Gastrocnemius medialis (tissue), 4 donors: ENCODE measurements around the gene TBL1X. TPM values are rescaled to one million over a fixed set of nuclear protein-coding genes. Genes with fewer than 3 reads are reported as not detected.

Source experiments
- ATAC-seq, 2 donors: fragments of 150-250 bp; one replicate each; pipeline ENCODE4 v1.9.1; 2016
- DNase-seq, 2 donors: peaks; one replicate each; pipeline ENCODE4 v3.0.0-alpha.2; 2019
- H3K27ac ChIP-seq, 4 donors: fragments of 200-600 bp; sonication (generic); 1 replicate in 1 of 4; 2 replicates in 3 of 4; pipeline ENCODE4 v1.5.1; 2016 to 2018; ENCODE audit warnings: mild to moderate bottlenecking in 2 of 4, moderate library complexity in 1 of 4
- H3K27me3 ChIP-seq, 3 donors: fragments of 200-600 bp; sonication (generic) in 2 of 3; 1 replicate in 1 of 3; 2 replicates in 2 of 3; pipeline versions ENCODE4 v1.5.1 to v1.6.0; 2016 to 2019; ENCODE audit warnings: mild to moderate bottlenecking in 1 of 3, moderate library complexity in 1 of 3
- H3K36me3 ChIP-seq, 2 donors: fragments of 200-600 bp; sonication (generic) in 1 of 2; one replicate each; pipeline ENCODE4 v1.5.1; 2017 to 2018
- H3K4me1 ChIP-seq, 2 donors: fragments of 200-600 bp; sonication (generic) in 1 of 2; one replicate each; pipeline ENCODE4 v1.5.1; 2016 to 2017; ENCODE audit warnings: mild to moderate bottlenecking in 2 of 2
- H3K4me3 ChIP-seq, 4 donors: fragments of 200-600 bp; sonication (generic) in 3 of 4; 1 replicate in 1 of 4; 2 replicates in 3 of 4; pipeline ENCODE4 v1.5.1; 2016 to 2019; ENCODE audit warnings: mild to moderate bottlenecking in 2 of 4
- H3K9me3 ChIP-seq, 3 donors: fragments of 200-600 bp; sonication (generic) in 2 of 3; 1 replicate in 1 of 3; 2 replicates in 2 of 3; pipeline ENCODE4 v1.5.1; 2016 to 2019
- CTCF ChIP-seq, 5 experiments: fragments of 450-650 bp in 3 of 5; fragments of 200-600 bp in 2 of 5; sonication (generic) in 2 of 5; IDR thresholded peaks in 4 of 5; conservative IDR thresholded peaks in 1 of 5; 1 replicate in 4 of 5; 2 replicates in 1 of 5; pipeline ENCODE4 v1.5.1; 2016 to 2019; ENCODE audit warnings: antibody characterized with exemption in 5 of 5, mild to moderate bottlenecking in 3 of 5, moderate library complexity in 3 of 5
- POLR2A ChIP-seq, 2 donors: fragments of 450-650 bp; IDR thresholded peaks; one replicate each; pipeline ENCODE4 v1.6.1; 2017; ENCODE audit warnings: antibody characterized with exemption in 2 of 2, mild to moderate bottlenecking in 2 of 2, moderate library complexity in 2 of 2
- in situ Hi-C, 4 donors: fragments of 200-750 bp; cut with MboI; loops; one replicate each; pipeline versions ENCODE4 v1.15.0 to v1.8.0; 2017; ENCODE audit warnings: low sequenced_read_pairs in 4 of 4
- intact Hi-C: fragments of 100-400 bp; cut with DNase I; formaldehyde crosslinking; loops from one replicate; pipeline ENCODE4 v1.15.1; 2023; ENCODE audit warnings: low total_unique reads
- total RNA-seq, 4 donors: library from RNA; depleted of rRNA; stranded (reverse); fragments of >200 nt; gene quantifications; one replicate each; pipeline versions ENCODE4 v1.1.0 to v1.2.3, GENCODE V29; 2016

Gene TBL1X
- total RNA-seq, 4 donors from 2014 or later = 6.7 to 16.8 (median 8.0) TPM

- intact Hi-C loops = no loop called here
- in situ Hi-C loops = no loop called here
These were observed 23.7 kb downstream of the TBL1X start for GRCh38 chrX:9488586-9488985.

GRCh38 chrX:9489234-9489633 lies 24.4 kb downstream of the TBL1X start:
- in situ Hi-C loops = no loop called here
- DNase-seq = no peak
- intact Hi-C loops = no loop called here
- no peak for ATAC-seq
- no peaks in the 10 kb centered on the region for H3K9me3 ChIP-seq
- H3K27ac ChIP-seq = no peak overlapping the region
- no peak overlapping the region for H3K4me3 ChIP-seq
- H3K4me1 ChIP-seq = peaks cover 5% of the 10 kb centered on the region in 2 donors
- TF ChIP-seq POLR2A (IDR thresholded peaks at IDR 0.05) = no peak
- no peak for TF ChIP-seq CTCF (IDR thresholded peaks at IDR 0.05 in 4 of 5, conservative IDR thresholded peaks at IDR 0.05 in 1 of 5)
- no peaks in the 10 kb centered on the region for H3K36me3 ChIP-seq
- no peaks in the 10 kb centered on the region for H3K27me3 ChIP-seq

More at GRCh38 chrX:9488586-9488985, 23.7 kb downstream of the TBL1X start:
- DNase-seq (no peak), ATAC-seq (no peak)
- H3K27me3 ChIP-seq = no peaks in the 10 kb centered on the region
- no peak overlapping the region for H3K4me3 ChIP-seq
- H3K27ac ChIP-seq = no peak overlapping the region
- TF ChIP-seq CTCF (IDR thresholded peaks at IDR 0.05 in 4 of 5, conservative IDR thresholded peaks at IDR 0.05 in 1 of 5) (no peak), POLR2A (IDR thresholded peaks at IDR 0.05) (no peak)
- H3K4me1 ChIP-seq = peaks cover 5% of the 10 kb centered on the region in 2 donors
- no peaks in the 10 kb centered on the region for H3K9me3 ChIP-seq
- no peaks in the 10 kb centered on the region for H3K36me3 ChIP-seq

- DNase-seq (no peak), ATAC-seq (no peak)
- H3K4me1 ChIP-seq = peaks cover 5% of the 10 kb centered on the region in 2 donors
- H3K9me3 ChIP-seq = no peaks in the 10 kb centered on the region
- in situ Hi-C loops (no loop called here), intact Hi-C loops (no loop called here)
- no peak overlapping the region for H3K4me3 ChIP-seq
- H3K36me3 ChIP-seq = no peaks in the 10 kb centered on the region
- H3K27ac ChIP-seq = no peak overlapping the region
- H3K27me3 ChIP-seq = no peaks in the 10 kb centered on the region
- TF ChIP-seq CTCF (IDR thresholded peaks at IDR 0.05 in 4 of 5, conservative IDR thresholded peaks at IDR 0.05 in 1 of 5) (no peak), POLR2A (IDR thresholded peaks at IDR 0.05) (no peak)
These were observed 28.0 kb downstream of the TBL1X start for GRCh38 chrX:9492901-9493300.

- TF ChIP-seq POLR2A (IDR thresholded peaks at IDR 0.05) (no peak), CTCF (IDR thresholded peaks at IDR 0.05 in 4 of 5, conservative IDR thresholded peaks at IDR 0.05 in 1 of 5) (no peak)
- Histone ChIP-seq H3K27me3 (no peaks in the 10 kb centered on the region), H3K36me3 (no peaks in the 10 kb centered on the region), H3K4me3 (no peak overlapping the region), H3K9me3 (no peaks in the 10 kb centered on the region), H3K27ac (no peak overlapping the region), H3K4me1 (peaks cover 5% of the 10 kb centered on the region in 2 donors)
- intact Hi-C loops (no loop called here), in situ Hi-C loops (no loop called here)
- ATAC-seq (no peak), DNase-seq (no peak)
These were observed 29.1 kb downstream of the TBL1X start for GRCh38 chrX:9493936-9494335.

- Histone ChIP-seq H3K36me3 (no peaks in the 10 kb centered on the region), H3K27me3 (no peaks in the 10 kb centered on the region), H3K4me1 (peaks cover 5% of the 10 kb centered on the region in 2 donors), H3K9me3 (no peaks in the 10 kb centered on the region), H3K4me3 (no peak overlapping the region), H3K27ac (no peak overlapping the region)
- DNase-seq = no peak
- intact Hi-C loops (no loop called here), in situ Hi-C loops (no loop called here)
- no peak for ATAC-seq
- TF ChIP-seq CTCF (IDR thresholded peaks at IDR 0.05 in 4 of 5, conservative IDR thresholded peaks at IDR 0.05 in 1 of 5) (no peak), POLR2A (IDR thresholded peaks at IDR 0.05) (no peak)
These were observed 29.9 kb downstream of the TBL1X start for GRCh38 chrX:9494771-9495170.
